Astrocyte (in vitro differentiated cells and primary cell): ENCODE results near the gene RAVER2.

Source experiments
- EZH2 ChIP-seq: IDR thresholded peaks from 2 replicates; pipeline ENCODE4 v1.6.1; 2012; ENCODE audit warnings: mild to moderate bottlenecking, low read length, inconsistent platforms; ENCODE audit not compliant: insufficient read depth
- TF ChIP-seq, protein P1 (sequence below): IDR thresholded peaks from 2 replicates; pipeline ENCODE4 v1.5.1; 2011; ENCODE audit warnings: low read depth, mild to moderate bottlenecking, inconsistent platforms, low read length, moderate library complexity; ENCODE audit not compliant: insufficient read depth

DNA sequence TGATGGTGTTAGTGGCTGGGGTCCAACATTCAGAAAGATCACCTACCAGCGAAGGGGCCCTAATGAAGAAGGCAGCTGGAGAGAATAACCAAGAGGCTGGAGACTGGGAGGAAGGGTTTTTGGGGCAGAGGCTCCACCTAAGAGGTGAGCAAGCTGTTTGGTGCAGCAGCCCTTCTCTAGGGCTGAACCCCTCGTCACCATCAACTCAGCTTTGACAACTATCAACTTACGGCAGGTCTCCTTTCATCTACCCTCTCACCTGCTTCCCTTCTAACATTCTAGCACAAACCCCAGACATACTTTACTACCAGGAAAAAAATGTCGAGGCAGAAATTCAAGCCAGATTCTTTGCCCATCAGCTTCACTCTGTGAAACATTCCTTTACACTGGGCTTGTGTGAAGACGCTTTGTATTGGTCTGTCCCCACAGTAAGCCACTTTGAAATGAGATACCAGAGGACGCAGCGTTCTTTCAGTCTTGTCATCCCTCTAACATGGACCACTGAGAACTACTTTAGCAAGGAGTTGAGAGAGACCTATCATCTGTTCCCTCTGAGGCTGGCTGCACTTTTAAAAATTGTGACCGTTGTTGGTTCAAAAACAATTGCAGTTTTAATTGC lies 84.6 kb downstream of the RAVER2 start:
- TF ChIP-seq, protein P1, sequence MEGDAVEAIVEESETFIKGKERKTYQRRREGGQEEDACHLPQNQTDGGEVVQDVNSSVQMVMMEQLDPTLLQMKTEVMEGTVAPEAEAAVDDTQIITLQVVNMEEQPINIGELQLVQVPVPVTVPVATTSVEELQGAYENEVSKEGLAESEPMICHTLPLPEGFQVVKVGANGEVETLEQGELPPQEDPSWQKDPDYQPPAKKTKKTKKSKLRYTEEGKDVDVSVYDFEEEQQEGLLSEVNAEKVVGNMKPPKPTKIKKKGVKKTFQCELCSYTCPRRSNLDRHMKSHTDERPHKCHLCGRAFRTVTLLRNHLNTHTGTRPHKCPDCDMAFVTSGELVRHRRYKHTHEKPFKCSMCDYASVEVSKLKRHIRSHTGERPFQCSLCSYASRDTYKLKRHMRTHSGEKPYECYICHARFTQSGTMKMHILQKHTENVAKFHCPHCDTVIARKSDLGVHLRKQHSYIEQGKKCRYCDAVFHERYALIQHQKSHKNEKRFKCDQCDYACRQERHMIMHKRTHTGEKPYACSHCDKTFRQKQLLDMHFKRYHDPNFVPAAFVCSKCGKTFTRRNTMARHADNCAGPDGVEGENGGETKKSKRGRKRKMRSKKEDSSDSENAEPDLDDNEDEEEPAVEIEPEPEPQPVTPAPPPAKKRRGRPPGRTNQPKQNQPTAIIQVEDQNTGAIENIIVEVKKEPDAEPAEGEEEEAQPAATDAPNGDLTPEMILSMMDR, result no peak
- TF ChIP-seq EZH2, result no peak
